HepG2 (cell line): Measurements from ENCODE around the gene PHF19. TPM values are rescaled to one million over a fixed set of nuclear protein-coding genes. Genes with fewer than 3 reads are reported as not detected.

Source experiments
- ARID5B ChIP-seq: IDR thresholded peaks from 2 replicates; pipeline ENCODE4 v1.4.0; 2020; ENCODE audit warnings: mild to moderate bottlenecking, missing genetic modification reagents
- E2F5 ChIP-seq: sonication (generic); formaldehyde crosslinking; conservative IDR thresholded peaks from 2 replicates; pipeline ENCODE4 v1.4.0; 2020; ENCODE audit warnings: missing genetic modification reagents
- FLYWCH1 ChIP-seq: sonication (generic); formaldehyde crosslinking; IDR thresholded peaks from 2 replicates; pipeline ENCODE4 v1.8.1; 2023; ENCODE audit warnings: mild to moderate bottlenecking, missing genetic modification reagents
- FOXA1 ChIP-seq, 2 experiments: fragments of 450-650 bp in 1 of 2; sonication (generic) in 1 of 2; formaldehyde crosslinking in 1 of 2; IDR thresholded peaks; 2 replicates each; pipeline versions ENCODE4 v1.4.0 to v1.6.1; 2016 to 2020; ENCODE audit warnings: missing genetic modification reagents in 1 of 2
- FOXA3 ChIP-seq: IDR thresholded peaks from 2 replicates; pipeline ENCODE4 v1.6.1; 2016; ENCODE audit warnings: missing genetic modification reagents, missing compliant biosample characterization
- KLF9 ChIP-seq: IDR thresholded peaks from 2 replicates; pipeline ENCODE4 v1.6.1; 2016; ENCODE audit warnings: low read depth
- PHF20 ChIP-seq: sonication (generic); formaldehyde crosslinking; IDR thresholded peaks from 2 replicates; pipeline ENCODE4 v1.5.0; 2020; ENCODE audit warnings: mild to moderate bottlenecking, missing genetic modification reagents
- RELA ChIP-seq: sonication (generic); formaldehyde crosslinking; IDR thresholded peaks from 2 replicates; pipeline ENCODE4 v1.4.0; 2020; ENCODE audit warnings: missing genetic modification reagents
- THAP8 ChIP-seq: sonication (generic); formaldehyde crosslinking; IDR thresholded peaks from 2 replicates; pipeline ENCODE4 v1.5.1; 2020; ENCODE audit warnings: missing genetic modification reagents, mild to moderate bottlenecking, borderline replicate concordance
- ZNF639 ChIP-seq: conservative IDR thresholded peaks from 2 replicates; pipeline ENCODE4 v1.6.1; 2018; ENCODE audit warnings: missing genetic modification reagents
- ZNF781 ChIP-seq: sonication (generic); formaldehyde crosslinking; IDR thresholded peaks from 2 replicates; pipeline ENCODE4 v1.5.1; 2020; ENCODE audit warnings: borderline replicate concordance, mild to moderate bottlenecking, missing genetic modification reagents; ENCODE audit errors: not compliant biosample characterization
- polyA plus RNA-seq, 8 experiments: library from polyadenylated mRNA; depleted of rRNA in 3 of 8; stranded (reverse) in 7 of 8; unstranded in 1 of 8; fragments of >200 nt; fragmentation: Illumina TruSeq in 4 of 8; extraction: Trizol in 4 of 8; gene quantifications; 2 replicates each; pipeline versions ENCODE4 v1.2.1 to v1.2.3, GENCODE V29; 2011 to 2016; ENCODE audit warnings: low read depth in 4 of 8, missing spikeins in 1 of 8, mixed read lengths in 1 of 8; ENCODE audit not compliant: insufficient read depth in 1 of 8
- total RNA-seq, 5 experiments: library from RNA; depleted of rRNA; stranded (reverse); fragments of >200 nt; fragmentation: Illumina TruSeq; extraction: Trizol; gene quantifications; 2 replicates each; pipeline ENCODE4 v1.2.3, GENCODE V29; 2016; ENCODE audit warnings: low read depth in 1 of 5

Gene PHF19
- total and polyA plus RNA-seq, 2 of the 13 experiments (the other 11 are each of a cell fraction or from before 2014, with no cell fraction given): 29.7 to 41.3 TPM

GRCh38 chr9:120921661-120922181 is 44.7 kb upstream of the PHF19 start (continued):
- TF ChIP-seq ARID5B (CRISPR knock-in tag) (no peak), THAP8 (CRISPR knock-in tag) (no peak), FOXA1 (IDR thresholded peaks at IDR 0.05) (no peak), FOXA1 (CRISPR knock-in tag; IDR thresholded peaks at IDR 0.05) (peak; percentile 37; the same call in 1 of the 2 replicates), KLF9 (CRISPR knock-in tag) (no peak), FOXA3 (CRISPR knock-in tag) (0 out of 2 replicates have a peak, but pooled peaks have one; percentile 34), E2F5 (CRISPR knock-in tag) (no peak), RELA (CRISPR knock-in tag) (no peak), PHF20 (CRISPR knock-in tag) (no peak), ZNF781 (no peak), ZNF639 (CRISPR knock-in tag) (no peak), FLYWCH1 (no peak)
